SIG-M5 treated with dmso at 0.1 percent for 504 hours (cell line): Measurements from ENCODE around the gene ATG13.

Experiments
- DNase-seq: peaks from one replicate; lab custom pipeline; 2025; ENCODE audit not compliant: unreplicated experiment; lab: John Stamatoyannopoulos, UW

The ATG13 gene

DNA sequence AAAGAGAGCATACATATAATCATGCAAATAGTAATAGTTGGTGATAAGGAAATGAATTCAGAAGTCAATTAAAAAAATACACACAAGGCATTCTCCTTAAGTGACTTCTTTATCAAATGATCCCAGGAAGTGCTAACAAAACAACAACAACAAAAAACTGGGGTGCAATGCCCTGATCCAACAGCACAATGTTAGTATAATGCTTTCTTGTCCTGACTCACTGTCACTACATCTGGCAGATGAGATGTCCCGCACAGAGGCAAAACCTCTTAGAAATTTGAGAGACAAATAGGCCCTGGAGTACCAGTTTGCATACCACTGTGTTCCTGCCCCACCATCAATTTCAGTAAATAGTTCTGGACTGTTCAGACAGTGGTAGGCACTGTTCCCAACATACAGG is 12.6 kb upstream of the ATG13 start:
- no peak for DNase-seq

- DNase-seq: no peak
Observed at GRCh38 chr11:46607516-46607915, 9.8 kb upstream of the ATG13 start.

DNA sequence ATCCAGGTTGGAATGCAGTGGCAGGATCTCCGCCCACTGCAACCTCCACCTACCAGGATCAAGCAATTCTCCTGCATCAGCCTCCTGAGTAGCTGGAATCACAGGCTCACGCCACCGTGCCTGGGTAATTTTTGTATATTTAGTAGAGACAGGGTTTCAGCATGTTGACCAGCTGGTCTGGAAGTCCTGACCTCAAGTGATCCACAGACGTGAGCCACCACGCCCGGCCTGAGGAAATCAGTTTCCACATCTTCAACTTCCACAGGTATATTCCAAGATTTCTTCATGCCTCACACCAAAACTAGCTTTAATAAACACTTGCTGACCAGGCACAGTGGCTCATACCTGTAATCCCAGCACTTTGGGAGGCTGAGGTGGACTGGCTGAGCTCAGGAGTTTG is 8.0 kb upstream of the ATG13 start:
- no peak for DNase-seq

DNA sequence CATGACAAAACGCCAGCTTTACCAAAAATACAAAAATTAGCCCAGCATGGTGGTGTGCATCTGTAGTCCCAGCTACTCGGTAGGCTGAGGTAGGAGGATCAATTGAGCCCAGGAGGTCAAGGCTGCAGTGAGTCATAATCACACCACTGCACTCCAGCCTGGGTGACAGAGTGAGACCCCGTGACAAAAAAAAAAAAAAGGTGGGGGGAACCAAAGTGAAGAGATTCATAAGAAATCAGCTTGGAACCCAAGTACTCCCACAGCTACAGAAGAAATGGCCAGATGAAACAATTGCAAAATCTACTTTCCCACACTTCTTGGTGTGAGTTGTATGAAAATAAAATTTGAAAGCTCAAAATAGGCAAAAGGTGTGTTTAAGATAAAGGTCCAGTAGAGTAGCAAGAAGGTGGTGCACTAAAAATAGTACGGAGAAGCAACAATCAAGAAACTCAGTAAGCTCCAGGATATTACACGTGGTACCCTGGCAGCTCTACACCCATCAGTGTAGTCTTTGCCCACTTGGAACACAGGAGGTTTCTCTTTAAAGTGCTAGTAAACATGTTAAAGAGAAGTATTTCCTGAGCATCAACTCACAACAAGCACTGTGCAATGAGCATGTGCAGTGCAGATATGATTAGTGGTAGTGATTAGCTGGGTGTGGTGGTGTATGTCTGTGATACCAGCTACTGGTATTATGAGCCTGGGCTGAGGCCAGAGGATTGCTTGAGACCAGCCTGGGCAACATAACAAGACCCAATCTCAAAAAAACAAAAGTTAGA is 5.6 kb upstream of the ATG13 start:
- no peak for DNase-seq

DNA sequence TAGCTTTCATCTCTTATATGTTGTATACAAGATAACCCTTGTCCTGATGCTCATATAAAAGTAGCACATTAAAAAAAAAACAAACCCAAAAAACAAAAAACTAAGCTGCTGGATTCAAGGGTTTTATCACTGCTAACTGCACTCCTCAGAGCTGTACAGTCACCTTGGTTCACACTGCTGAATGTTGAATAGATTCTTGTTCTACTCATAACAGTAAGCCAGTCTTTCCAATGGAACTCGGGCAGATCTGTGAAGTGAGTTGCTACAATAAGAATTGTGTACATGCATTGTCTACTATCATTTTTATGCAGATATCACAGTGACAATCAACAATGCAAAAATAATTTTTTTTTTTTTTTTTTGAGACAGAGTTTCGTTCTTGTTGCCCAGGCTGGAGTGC is 5.0 kb upstream of the ATG13 start:
- DNase-seq: no peak

GRCh38 chr11:46615756-46616155 is 1.6 kb upstream of the ATG13 start:
- no peak for DNase-seq

DNA sequence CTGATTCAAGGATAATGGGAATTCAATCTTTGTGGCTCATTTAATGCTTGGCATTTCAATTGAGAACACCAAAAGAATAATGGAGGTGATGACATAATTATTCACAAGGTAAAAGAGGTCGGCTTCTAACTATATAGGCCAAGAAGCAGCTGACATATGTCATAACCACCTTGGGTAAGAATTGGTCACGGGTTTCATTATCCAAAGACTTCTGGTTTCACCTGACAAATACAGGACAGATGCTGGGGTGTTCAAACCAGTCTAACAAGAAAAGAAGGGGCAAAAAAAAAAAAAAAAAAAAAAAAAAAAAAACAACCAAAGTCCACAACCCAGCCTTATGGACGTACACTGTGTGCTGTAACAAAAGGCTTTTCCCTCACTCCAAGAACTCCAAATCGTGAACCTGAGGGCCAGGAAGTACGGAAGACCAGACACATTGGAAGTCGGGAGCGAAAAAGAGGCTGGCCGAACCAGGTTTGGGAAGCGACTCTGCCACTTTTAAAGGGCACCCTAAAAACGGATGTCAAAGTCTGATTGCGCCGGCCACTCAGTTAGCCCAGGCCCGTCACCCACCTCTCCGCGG is 711 bp upstream of the ATG13 start:
- DNase-seq: peak; percentile 44

DNA sequence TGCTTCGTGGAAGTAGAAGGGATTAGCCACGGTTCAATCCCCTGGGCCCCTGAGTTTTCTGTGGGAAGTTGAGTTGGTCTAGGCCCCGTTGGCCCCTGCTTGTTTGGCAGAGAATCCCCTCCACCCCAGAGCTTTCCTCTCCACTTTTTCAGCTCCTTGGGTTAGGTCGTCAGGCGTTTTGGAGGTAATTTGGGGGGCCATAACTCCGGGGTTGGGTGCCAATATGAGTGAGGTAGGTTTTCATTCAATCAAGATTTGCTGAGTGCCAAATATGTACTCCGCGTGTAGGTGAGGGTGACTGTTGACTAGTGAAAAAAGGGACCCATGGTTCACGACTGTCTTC is 590 bp downstream of the ATG13 start:
- no peak for DNase-seq

DNA sequence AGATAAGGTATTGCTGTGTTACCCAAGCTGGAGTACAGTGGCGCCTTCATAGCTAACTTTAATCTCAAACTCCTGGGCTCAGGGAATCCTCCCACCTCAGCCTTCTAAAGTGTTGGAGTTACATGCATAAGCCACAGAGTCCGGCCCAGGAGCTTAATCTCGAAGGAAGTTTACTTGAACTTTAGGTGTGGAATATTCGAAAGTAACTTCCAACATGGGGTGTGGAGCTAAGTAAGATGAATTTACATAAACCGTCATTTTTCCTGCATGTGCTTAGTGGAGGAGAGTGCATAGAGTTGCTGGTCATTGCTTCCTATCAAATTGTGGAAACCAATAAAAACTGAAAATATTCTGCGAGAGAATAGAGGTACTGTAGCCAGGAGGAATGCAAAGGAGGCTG is 1.5 kb downstream of the ATG13 start:
- no peak for DNase-seq

- no peak for DNase-seq
Observed at GRCh38 chr11:46625406-46625805, 8.1 kb downstream of the ATG13 start.

- DNase-seq: no peak
Observed at GRCh38 chr11:46628961-46629360, 11.6 kb downstream of the ATG13 start.

GRCh38 chr11:46630237-46630636 is 12.9 kb downstream of the ATG13 start:
- no peak for DNase-seq

GRCh38 chr11:46631676-46632075 is 14.3 kb downstream of the ATG13 start:
- DNase-seq: no peak

GRCh38 chr11:46632502-46632901 is 15.1 kb downstream of the ATG13 start:
- DNase-seq: no peak

GRCh38 chr11:46633291-46634217 is 16.2 kb downstream of the ATG13 start:
- no peak for DNase-seq

DNA sequence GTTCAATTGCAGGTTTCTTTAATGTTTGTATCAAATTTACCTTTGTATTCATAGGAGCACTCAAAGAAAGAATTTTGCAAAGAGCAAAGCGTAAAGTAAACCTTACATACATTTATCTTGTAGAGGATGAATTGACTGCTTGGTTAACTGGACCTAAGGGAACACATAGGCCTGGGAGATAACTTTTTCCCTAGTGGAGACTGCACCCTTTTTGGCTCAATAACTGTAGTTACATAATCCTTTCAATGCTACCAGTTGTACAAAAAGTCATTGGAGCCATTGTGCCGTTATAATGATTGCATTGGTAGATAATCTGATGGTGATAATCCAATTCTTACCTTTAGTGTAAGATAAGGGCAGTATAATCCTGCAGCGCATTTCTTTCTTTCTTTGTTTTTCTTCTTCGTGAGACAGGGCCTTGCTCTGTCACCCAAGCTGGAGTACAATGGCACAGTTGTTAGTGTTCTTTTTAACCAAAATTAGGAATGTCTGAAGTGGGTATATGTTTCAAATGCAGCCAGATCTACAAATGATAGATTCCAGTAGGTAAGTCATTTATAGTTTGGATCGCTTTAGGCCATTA is 18.3 kb downstream of the ATG13 start:
- no peak for DNase-seq

GRCh38 chr11:46637546-46637945 is 20.2 kb downstream of the ATG13 start:
- no peak for DNase-seq

DNA sequence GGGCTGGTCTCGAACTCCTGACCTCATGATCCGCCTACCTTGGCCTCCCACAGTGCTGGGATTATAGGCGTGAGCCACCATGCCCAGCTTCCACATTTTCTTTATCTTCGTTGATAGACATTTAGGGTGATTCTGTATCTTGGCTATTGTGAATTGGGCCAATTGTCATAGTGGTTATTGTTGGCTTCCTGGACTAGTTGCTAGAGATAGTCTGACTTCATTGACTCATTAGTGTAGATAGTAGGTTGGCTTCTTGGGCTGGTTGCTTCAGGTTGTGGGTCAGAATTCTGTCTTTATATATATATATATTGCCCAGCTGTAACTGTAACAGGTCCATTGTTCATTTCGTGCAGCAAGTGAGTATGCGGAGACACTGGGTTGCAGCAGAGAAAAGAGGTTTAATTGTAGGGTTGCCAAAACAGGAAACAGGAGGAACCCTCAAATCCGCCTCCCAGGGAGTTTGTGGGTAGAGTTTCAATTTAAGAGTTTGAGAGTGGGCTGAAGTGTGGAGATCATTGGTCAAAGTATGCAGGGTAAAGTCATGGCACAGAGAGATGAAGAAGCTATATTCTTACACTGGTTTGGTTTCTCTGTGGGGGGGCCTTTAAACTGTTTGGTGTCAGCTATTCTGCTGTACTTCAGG is 22.0 kb downstream of the ATG13 start:
- peak; percentile 96 for DNase-seq

DNA sequence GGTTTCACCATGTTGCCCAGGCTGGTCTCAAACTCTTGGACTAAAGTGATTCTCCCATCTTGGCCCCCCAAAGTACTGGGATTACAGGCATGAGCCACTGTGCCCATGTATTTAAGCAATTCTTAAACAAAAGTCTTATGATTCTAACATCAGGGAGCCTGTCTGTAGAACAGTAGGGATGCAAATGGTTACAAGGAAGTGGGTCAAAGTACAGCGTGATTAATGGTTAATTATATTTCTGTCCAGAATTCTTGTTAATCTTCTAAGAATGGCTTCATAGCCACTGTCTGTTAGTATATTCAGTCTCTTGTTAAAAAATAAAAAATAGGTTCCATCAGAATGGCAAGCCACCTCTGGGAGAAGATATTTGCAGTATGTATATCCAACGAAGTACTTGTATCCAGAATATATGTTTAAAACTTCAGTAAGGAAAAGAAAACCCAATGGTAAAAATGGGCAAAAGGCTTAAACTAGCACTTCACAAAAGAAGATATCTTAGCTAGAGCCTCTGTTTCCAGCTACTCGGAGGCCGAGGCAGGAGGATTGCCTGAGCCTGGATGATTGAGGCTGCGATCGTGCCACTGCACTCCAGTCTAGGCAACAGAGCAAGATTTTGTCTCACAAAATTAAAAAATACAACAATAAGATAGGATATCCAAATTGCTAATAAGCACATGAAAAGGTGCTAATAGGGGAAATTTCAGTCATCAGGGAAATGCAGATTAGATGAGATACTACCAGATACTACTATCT is 22.9 kb downstream of the ATG13 start:
- no peak for DNase-seq

- DNase-seq: no peak
Observed at GRCh38 chr11:46641639-46642038, 24.3 kb downstream of the ATG13 start.
